IMR-90 (cell line): ENCODE results near the gene CCP110. TPM values are rescaled to one million over a fixed set of nuclear protein-coding genes. Genes with fewer than 3 reads are reported as not detected.

ENCODE experiments used
- ATAC-seq: fragments of 200-7000 bp; cut with Tn5 transposase; 2 replicates; pipeline ENCODE4 v1.9.1; 2020; ENCODE audit warnings: low read depth, mild to moderate bottlenecking, moderate library complexity
- BruUV-seq: library from RNA; stranded (reverse); fragments of 400-500 nt; replicated peaks from 2 replicates; lab custom pipeline; 2021; lab: Mats Ljungman, UMichigan
- CTCF ChIA-PET: fragments of 300-600 bp; formaldehyde crosslinking; extraction: SDS; loops from one replicate; lab custom pipeline; 2021; ENCODE audit warnings: antibody characterized with exemption; lab: Yijun Ruan, JAX
- POLR2A ChIA-PET: fragments of 300-600 bp; sonication (Branson Sonifier 250); formaldehyde crosslinking; loops from one replicate; lab custom pipeline; 2022; ENCODE audit warnings: antibody characterized with exemption; ENCODE audit not compliant: unreplicated experiment; lab: Charles Lee
- DNase-seq: peaks from one replicate; pipeline ENCODE4 v3.0.0; 2013
- H2AFZ ChIP-seq: replicated peaks from 2 replicates; pipeline ENCODE3; 2013; ENCODE audit warnings: low read length, mild to moderate bottlenecking; ENCODE audit not compliant: poor library complexity
- H2AK5ac ChIP-seq: 2 replicates; pipeline ENCODE4 v1.6.1; 2013; ENCODE audit warnings: low read depth, low read length, inconsistent platforms
- H2AK9ac ChIP-seq: replicated peaks from 2 replicates; pipeline ENCODE3; 2013; ENCODE audit warnings: mild to moderate bottlenecking, low read depth, low read length, moderate library complexity; ENCODE audit not compliant: poor library complexity
- H2BK120ac ChIP-seq: 2 replicates; pipeline ENCODE4 v1.6.1; 2013; ENCODE audit warnings: low read depth, low read length, inconsistent platforms
- H2BK15ac ChIP-seq: 3 replicates; pipeline ENCODE4 v1.6.1; 2013; ENCODE audit warnings: low read depth, low read length, inconsistent platforms
- H2BK20ac ChIP-seq: 2 replicates; pipeline ENCODE4 v1.6.1; 2013; ENCODE audit warnings: low read depth, mild to moderate bottlenecking, inconsistent platforms, low read length, moderate library complexity
- H2BK5ac ChIP-seq: 2 replicates; pipeline ENCODE4 v1.6.1; 2013; ENCODE audit warnings: mild to moderate bottlenecking, low read depth, low read length, inconsistent platforms; ENCODE audit not compliant: poor library complexity, severe bottlenecking
- H3K14ac ChIP-seq: replicated peaks from 2 replicates; pipeline ENCODE4 v1.6.1; 2013; ENCODE audit warnings: low read depth, low read length, inconsistent platforms
- H3K18ac ChIP-seq: 2 replicates; pipeline ENCODE4 v1.6.1; 2013; ENCODE audit warnings: low read depth, low read length, control low read depth
- H3K23ac ChIP-seq: 2 replicates; pipeline ENCODE4 v1.6.1; 2013; ENCODE audit warnings: low read depth, low read length, inconsistent platforms
- H3K27ac ChIP-seq: 2 replicates; pipeline ENCODE4 v1.5.1; 2013; ENCODE audit warnings: mild to moderate bottlenecking, control low read depth, low read length; ENCODE audit not compliant: insufficient read depth
- H3K27me3 ChIP-seq: 2 replicates; pipeline ENCODE4 v1.6.1; 2013; ENCODE audit warnings: low read length; ENCODE audit not compliant: control insufficient read depth, insufficient read depth
- H3K36me3 ChIP-seq: 2 replicates; pipeline ENCODE4 v1.6.1; 2013; ENCODE audit warnings: low read length, mixed read lengths; ENCODE audit not compliant: control insufficient read depth, insufficient read depth
- H3K4ac ChIP-seq: 2 replicates; pipeline ENCODE4 v1.6.1; 2013; ENCODE audit warnings: low read depth, low read length, inconsistent platforms
- H3K4me1 ChIP-seq: 2 replicates; pipeline ENCODE4 v1.6.1; 2013; ENCODE audit warnings: low read length, mixed read lengths; ENCODE audit not compliant: control insufficient read depth, insufficient read depth
- H3K4me2 ChIP-seq: 2 replicates; pipeline ENCODE4 v1.6.1; 2013; ENCODE audit warnings: low read depth, mild to moderate bottlenecking, control low read depth, low read length, moderate library complexity
- H3K4me3 ChIP-seq: 2 replicates; pipeline ENCODE4 v1.5.1; 2013; ENCODE audit warnings: low read depth, mild to moderate bottlenecking, control low read depth, low read length, moderate library complexity; ENCODE audit not compliant: insufficient read depth
- H3K56ac ChIP-seq: 2 replicates; pipeline ENCODE4 v1.6.1; 2013; ENCODE audit warnings: low read length, inconsistent platforms; ENCODE audit not compliant: insufficient read depth; ENCODE audit errors: extremely low read depth
- H3K79me1 ChIP-seq, 2 experiments: 2 replicates each; pipeline ENCODE4 v1.6.1; 2013; ENCODE audit warnings: low read length in 2 of 2, inconsistent platforms in 1 of 2, low read depth in 1 of 2
- H3K9ac ChIP-seq: 2 replicates; pipeline ENCODE4 v1.6.1; 2013; ENCODE audit warnings: low read depth, low read length, control low read depth
- H3K9me1 ChIP-seq: 2 replicates; pipeline ENCODE4 v1.6.1; 2013; ENCODE audit warnings: low read length, inconsistent platforms; ENCODE audit not compliant: insufficient read depth
- H3K9me3 ChIP-seq: 2 replicates; pipeline ENCODE4 v1.6.1; 2013; ENCODE audit warnings: low read length; ENCODE audit not compliant: control insufficient read depth, insufficient read depth
- H4K20me1 ChIP-seq: 2 replicates; pipeline ENCODE4 v1.6.1; 2013; ENCODE audit warnings: low read length, inconsistent platforms; ENCODE audit not compliant: insufficient read depth
- H4K5ac ChIP-seq: 2 replicates; pipeline ENCODE4 v1.6.1; 2013; ENCODE audit warnings: mild to moderate bottlenecking, low read depth, low read length, control low read depth
- H4K8ac ChIP-seq, 2 experiments: 2 replicates each; pipeline ENCODE4 v1.6.1; 2013; ENCODE audit warnings: low read depth in 2 of 2, low read length in 2 of 2, control low read depth in 1 of 2, inconsistent platforms in 1 of 2
- H4K91ac ChIP-seq: 2 replicates; pipeline ENCODE4 v1.6.1; 2013; ENCODE audit warnings: low read depth, low read length, inconsistent platforms; ENCODE audit not compliant: insufficient read depth
- BHLHE40 ChIP-seq: fragments of 150-350 bp; IDR thresholded peaks from 2 replicates; pipeline ENCODE4 v1.6.1; 2016; ENCODE audit warnings: mild to moderate bottlenecking, low read depth, low read length
- CEBPB ChIP-seq: IDR thresholded peaks from 2 replicates; pipeline ENCODE4 v1.6.1; 2012; ENCODE audit warnings: low read depth, low read length, improper control_type of control experiment
- CHD1 ChIP-seq: IDR thresholded peaks from 2 replicates; pipeline ENCODE4 v1.6.1; 2012; ENCODE audit warnings: low read depth, low read length, improper control_type of control experiment
- CTCF ChIP-seq: conservative IDR thresholded peaks from 2 replicates; pipeline ENCODE4 v1.5.1; 2012; ENCODE audit warnings: mild to moderate bottlenecking, low read depth, low read length, improper control_type of control experiment
- ELK1 ChIP-seq: fragments of 150-350 bp; IDR thresholded peaks from 2 replicates; pipeline ENCODE4 v1.6.1; 2016; ENCODE audit warnings: low read depth, mild to moderate bottlenecking, low read length, moderate library complexity, borderline replicate concordance
- FOS ChIP-seq: fragments of 150-350 bp; IDR thresholded peaks from 2 replicates; pipeline ENCODE4 v1.6.1; 2016; ENCODE audit warnings: low read depth, low read length
- MAFK ChIP-seq: IDR thresholded peaks from 2 replicates; pipeline ENCODE4 v1.6.1; 2012; ENCODE audit warnings: low read depth, low read length, improper control_type of control experiment
- MAZ ChIP-seq: IDR thresholded peaks from 2 replicates; pipeline ENCODE4 v1.6.1; 2012; ENCODE audit warnings: low read depth, mild to moderate bottlenecking, low read length, improper control_type of control experiment, moderate library complexity, borderline replicate concordance
- MXI1 ChIP-seq: IDR thresholded peaks from 2 replicates; pipeline ENCODE4 v1.6.1; 2012; ENCODE audit warnings: low read depth, mild to moderate bottlenecking, low read length, moderate library complexity, borderline replicate concordance
- NFE2L2 ChIP-seq: fragments of 150-350 bp; IDR thresholded peaks from 2 replicates; pipeline ENCODE4 v1.6.1; 2016; ENCODE audit warnings: low read depth, mild to moderate bottlenecking, low read length
- POLR2A ChIP-seq: IDR thresholded peaks from 2 replicates; pipeline ENCODE4 v1.6.1; 2012; ENCODE audit warnings: mild to moderate bottlenecking, low read depth, low read length
- RAD21 ChIP-seq: IDR thresholded peaks from 2 replicates; pipeline ENCODE4 v1.6.1; 2012; ENCODE audit warnings: low read length, improper control_type of control experiment
- RCOR1 ChIP-seq: IDR thresholded peaks from 2 replicates; pipeline ENCODE4 v1.6.1; 2012; ENCODE audit warnings: mild to moderate bottlenecking, low read length, improper control_type of control experiment; ENCODE audit not compliant: insufficient replicate concordance
- RFX5 ChIP-seq: IDR thresholded peaks from 2 replicates; pipeline ENCODE4 v1.8.0; 2012; ENCODE audit warnings: low read depth, mild to moderate bottlenecking, low read length, moderate library complexity
- SMC3 ChIP-seq: fragments of 150-350 bp; IDR thresholded peaks from 2 replicates; pipeline ENCODE4 v1.6.1; 2016; ENCODE audit warnings: low read depth, mild to moderate bottlenecking, antibody characterized with exemption, low read length, moderate library complexity
- USF2 ChIP-seq: fragments of 150-350 bp; IDR thresholded peaks from 2 replicates; pipeline ENCODE4 v1.6.1; 2017; ENCODE audit warnings: mild to moderate bottlenecking, antibody characterized with exemption, low read length, low read depth
- WGBS, 2 experiments: methylation state at CpG; one replicate each; pipeline versions ENCODE4 v1.1.5 to v1.1.7; 2013; ENCODE audit warnings: missing lambda C conversion rate in 2 of 2; ENCODE audit not compliant: insufficient read length in 1 of 2; ENCODE audit errors: extremely low coverage in 2 of 2; 5-methylcytosine and 5-hydroxymethylcytosine counted together
- dilution Hi-C: fragments of 300-500 bp; cut with HindIII; formaldehyde crosslinking; loops from one replicate; pipeline ENCODE4 v1.14.3; 2018; ENCODE audit warnings: low sequenced_read_pairs; ENCODE audit not compliant: unreplicated experiment
- in situ Hi-C: fragments of 300-500 bp; cut with MboI; formaldehyde crosslinking; loops from 3 replicates; pipeline ENCODE4 v1.14.3; 2019; ENCODE audit warnings: low sequenced_read_pairs, inconsistent platforms, mixed read lengths
- intact Hi-C: fragments of 100-400 bp; cut with micrococcal nuclease; formaldehyde crosslinking; loops from 2 replicates; pipeline ENCODE4 v1.10.0; 2022
- polyA plus RNA-seq, 3 experiments: library from polyadenylated mRNA; depleted of rRNA; stranded (reverse); fragments of >200 nt; gene quantifications; 2 replicates each; pipeline ENCODE4 v1.2.3, GENCODE V29; 2012; ENCODE audit warnings: low replicate concordance in 1 of 3
- total RNA-seq: library from RNA; depleted of rRNA; stranded (reverse); fragments of >200 nt; gene quantifications from 2 replicates; pipeline ENCODE4 v1.2.3, GENCODE V29; 2012

The CCP110 gene
- total and polyA plus RNA-seq, 2 of the 4 experiments (the other 2 are of a cell fraction) = 4.7 to 7.7 TPM

GRCh38 chr16:19481769-19482168, 42.0 kb upstream of the CCP110 start:
- no peak overlapping the region for H4K91ac ChIP-seq
- DNase-seq = no peak
- ChIA-PET POLR2A (no interaction called here), CTCF (no interaction called here)
- no peak overlapping the region for H2BK120ac ChIP-seq
- no peaks in the 10 kb centered on the region for H3K36me3 ChIP-seq
- WGBS, 2 experiments = no CpG with 5 or more reads among the region's 5 CpGs
- intact Hi-C loops (no loop called here), dilution Hi-C loops (no loop called here), in situ Hi-C loops (no loop called here)
- no peaks in the 10 kb centered on the region for H3K4me1 ChIP-seq
- H3K9me3 ChIP-seq = no peaks in the 10 kb centered on the region
- no peaks in the 10 kb centered on the region for H4K20me1 ChIP-seq
- H3K23ac ChIP-seq = no peak overlapping the region
- no peak for ATAC-seq
- no peak overlapping the region for H3K4me2 ChIP-seq
- H3K9me1 ChIP-seq = no peaks in the 10 kb centered on the region
- H2AK5ac ChIP-seq = no peak overlapping the region
- no peak overlapping the region for H2BK5ac ChIP-seq
- H3K27ac ChIP-seq = no peak overlapping the region
- TF ChIP-seq FOS (no peak), USF2 (no peak), MAZ (no peak), MXI1 (no peak), CTCF (no peak), POLR2A (no peak), SMC3 (no peak), NFE2L2 (no peak), ELK1 (no peak), MAFK (no peak), BHLHE40 (no peak), CHD1 (no peak), RFX5 (no peak), CEBPB (no peak), RCOR1 (no peak), RAD21 (no peak)
- H3K4ac ChIP-seq = no peak overlapping the region
- no peak overlapping the region for H2AFZ ChIP-seq
- peaks cover 2% of the 10 kb centered on the region for H3K27me3 ChIP-seq
- H2BK15ac ChIP-seq = no peak overlapping the region
- no peak overlapping the region for H2AK9ac ChIP-seq
- no peaks in the 10 kb centered on the region for H3K79me1 ChIP-seq
- no TSS peak for BruUV-seq
- no peak overlapping the region for H3K56ac ChIP-seq
- H3K14ac ChIP-seq = no peak overlapping the region
- no peak overlapping the region for H4K5ac ChIP-seq
- H3K4me3 ChIP-seq = no peak overlapping the region
- no peak overlapping the region for H4K8ac ChIP-seq
- no peak overlapping the region for H3K9ac ChIP-seq
- no peak overlapping the region for H2BK20ac ChIP-seq
- no peak overlapping the region for H3K18ac ChIP-seq
